HepG2 (cell line): ENCODE measurements around the gene RAI2.

Experiments used
- CC2D1A ChIP-seq: sonication (generic); formaldehyde crosslinking; IDR thresholded peaks from 2 replicates; pipeline ENCODE4 v1.8.1; 2023; ENCODE audit warnings: mild to moderate bottlenecking, missing genetic modification reagents
- MAX ChIP-seq: IDR thresholded peaks from 2 replicates; pipeline ENCODE4 v1.6.1; 2012; ENCODE audit warnings: inconsistent platforms
- THAP9 ChIP-seq: sonication (generic); formaldehyde crosslinking; IDR thresholded peaks from 2 replicates; pipeline ENCODE4; 2020; ENCODE audit warnings: missing genetic modification reagents, mild to moderate bottlenecking, borderline replicate concordance
- TP53 ChIP-seq: sonication (generic); formaldehyde crosslinking; conservative IDR thresholded peaks from 2 replicates; pipeline ENCODE4 v1.4.0; 2020; ENCODE audit warnings: missing genetic modification reagents
- ZZZ3 ChIP-seq: sonication (generic); formaldehyde crosslinking; IDR thresholded peaks from 2 replicates; pipeline ENCODE4 v1.4.0; 2020; ENCODE audit warnings: missing genetic modification reagents, mild to moderate bottlenecking, borderline replicate concordance

- no peak for TF ChIP-seq ZZZ3 (CRISPR knock-in tag)
- no peak for TF ChIP-seq THAP9 (CRISPR knock-in tag)
- no peak for TF ChIP-seq MAX
- no peak for TF ChIP-seq CC2D1A
- TF ChIP-seq TP53 = no peak
Measured at GRCh38 chrX:17817251-17817650, 43.8 kb downstream of the RAI2 start.
